ENCODE data around the gene SMIM5. TPM values are rescaled to one million over a fixed set of nuclear protein-coding genes. Genes with fewer than 3 reads are reported as not detected.

Gene SMIM5
- total RNA-seq, 1 donor from 2014 or later: 1.7 TPM

DNA sequence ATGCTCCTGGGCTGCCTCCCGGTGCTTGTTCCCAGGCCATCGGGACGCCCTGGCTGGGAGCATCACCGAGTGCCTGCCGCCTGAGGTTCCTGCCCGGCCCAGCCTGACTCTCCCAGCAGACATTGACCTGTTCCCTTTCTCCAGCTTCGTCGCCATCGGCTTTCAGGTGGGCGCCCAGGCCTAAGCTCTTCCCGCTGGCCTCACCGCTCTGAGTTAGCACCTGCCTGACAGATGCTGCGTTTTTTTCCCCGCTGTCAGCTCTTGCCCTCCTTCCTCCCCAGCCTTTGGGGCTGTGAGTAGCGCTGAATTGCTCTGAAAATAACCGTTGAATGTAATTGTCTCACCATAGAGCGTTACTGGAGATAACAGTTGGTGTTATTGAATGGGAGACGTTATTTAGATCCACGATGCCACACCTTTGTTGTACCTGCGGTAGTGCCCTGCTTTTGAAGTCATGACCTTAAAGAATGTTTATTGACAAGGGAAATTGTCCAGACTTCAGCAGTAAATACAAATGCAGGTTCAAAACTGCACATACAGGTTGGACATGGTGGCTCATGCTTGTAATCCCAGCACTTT lies 21.3 kb upstream of the SMIM5 start:
- ATAC-seq (ENCODE audit: low read depth): no peak
- DNase-seq: no peak
- no peak overlapping the region for H3K4me3 Mint-ChIP-seq
- no peaks in the 10 kb centered on the region for H3K27me3 Mint-ChIP-seq
- peaks cover 3% of the 10 kb centered on the region for H3K4me1 Mint-ChIP-seq
- no peaks in the 10 kb centered on the region for H3K9me3 Mint-ChIP-seq
- peaks cover 7% of the 10 kb centered on the region for H3K36me3 Mint-ChIP-seq (ENCODE audit: low read depth)
- ChIA-PET POLR2A (interaction anchor here (0.6 kb wide), 1 partner anchor 253 kb away, joined by 8 read pairs; no protein-coding TSS in a partner anchor), CTCF (interaction anchor here (2.5 kb wide), 1 partner anchor 21 kb away, joined by 8 read pairs; the partner anchor contains the start of gene SMIM5)
- intact Hi-C loops (cut with micrococcal nuclease): no loop called here
- TF ChIP-seq, protein P1, sequence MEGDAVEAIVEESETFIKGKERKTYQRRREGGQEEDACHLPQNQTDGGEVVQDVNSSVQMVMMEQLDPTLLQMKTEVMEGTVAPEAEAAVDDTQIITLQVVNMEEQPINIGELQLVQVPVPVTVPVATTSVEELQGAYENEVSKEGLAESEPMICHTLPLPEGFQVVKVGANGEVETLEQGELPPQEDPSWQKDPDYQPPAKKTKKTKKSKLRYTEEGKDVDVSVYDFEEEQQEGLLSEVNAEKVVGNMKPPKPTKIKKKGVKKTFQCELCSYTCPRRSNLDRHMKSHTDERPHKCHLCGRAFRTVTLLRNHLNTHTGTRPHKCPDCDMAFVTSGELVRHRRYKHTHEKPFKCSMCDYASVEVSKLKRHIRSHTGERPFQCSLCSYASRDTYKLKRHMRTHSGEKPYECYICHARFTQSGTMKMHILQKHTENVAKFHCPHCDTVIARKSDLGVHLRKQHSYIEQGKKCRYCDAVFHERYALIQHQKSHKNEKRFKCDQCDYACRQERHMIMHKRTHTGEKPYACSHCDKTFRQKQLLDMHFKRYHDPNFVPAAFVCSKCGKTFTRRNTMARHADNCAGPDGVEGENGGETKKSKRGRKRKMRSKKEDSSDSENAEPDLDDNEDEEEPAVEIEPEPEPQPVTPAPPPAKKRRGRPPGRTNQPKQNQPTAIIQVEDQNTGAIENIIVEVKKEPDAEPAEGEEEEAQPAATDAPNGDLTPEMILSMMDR (IDR thresholded peaks at IDR 0.05): no peak
- H3K27ac Mint-ChIP-seq: no peak overlapping the region

DNA sequence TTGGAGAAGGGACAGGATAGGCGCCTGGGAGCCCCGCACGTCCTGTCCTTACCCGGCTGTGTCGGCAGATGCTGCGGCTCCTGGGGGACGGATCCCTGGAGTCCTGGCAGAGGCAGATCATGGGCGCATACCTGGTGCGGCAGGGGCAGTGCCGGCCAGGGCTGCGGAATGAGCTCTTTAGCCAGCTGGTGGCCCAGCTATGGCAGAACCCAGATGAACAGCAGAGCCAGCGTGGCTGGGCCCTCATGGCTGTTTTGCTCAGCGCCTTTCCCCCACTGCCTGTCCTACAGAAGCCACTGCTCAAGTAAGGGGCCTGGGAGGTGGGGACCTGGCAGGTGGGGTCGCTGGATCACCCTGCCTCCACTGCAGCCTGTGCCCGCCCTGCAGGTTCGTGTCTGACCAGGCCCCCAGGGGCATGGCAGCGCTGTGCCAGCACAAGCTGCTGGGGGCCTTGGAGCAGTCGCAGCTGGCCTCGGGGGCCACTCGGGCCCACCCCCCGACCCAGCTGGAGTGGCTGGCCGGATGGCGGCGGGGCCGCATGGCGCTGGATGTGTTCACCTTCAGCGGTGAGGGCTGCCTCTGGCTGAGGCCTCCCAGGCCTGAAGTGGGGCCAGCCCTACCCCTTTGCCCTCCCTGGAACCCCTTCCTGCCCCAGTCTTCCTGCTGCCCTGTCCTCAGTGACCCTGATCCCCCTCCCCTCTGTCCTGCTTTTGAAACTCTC lies 20.2 kb upstream of the SMIM5 start:
- Mint-ChIP-seq H3K27me3 (no peaks in the 10 kb centered on the region), H3K27ac (no peak overlapping the region), H3K9me3 (no peaks in the 10 kb centered on the region), H3K4me3 (no peak overlapping the region), H3K36me3 (ENCODE audit: low read depth) (peaks cover 10% of the 10 kb centered on the region), H3K4me1 (peaks cover 3% of the 10 kb centered on the region)
- TF ChIP-seq, protein P1 (IDR thresholded peaks at IDR 0.05): no peak
- intact Hi-C loops (cut with micrococcal nuclease): no loop called here
- no peak for DNase-seq
- ChIA-PET POLR2A (interaction anchor here (0.6 kb wide), 1 partner anchor 142 kb away, joined by 4 read pairs; no protein-coding TSS in a partner anchor), CTCF (interaction anchor here (2.5 kb wide), 1 partner anchor 20 kb away, joined by 8 read pairs; the partner anchor contains the start of gene SMIM5)
- no peak for ATAC-seq (ENCODE audit: low read depth)

DNA sequence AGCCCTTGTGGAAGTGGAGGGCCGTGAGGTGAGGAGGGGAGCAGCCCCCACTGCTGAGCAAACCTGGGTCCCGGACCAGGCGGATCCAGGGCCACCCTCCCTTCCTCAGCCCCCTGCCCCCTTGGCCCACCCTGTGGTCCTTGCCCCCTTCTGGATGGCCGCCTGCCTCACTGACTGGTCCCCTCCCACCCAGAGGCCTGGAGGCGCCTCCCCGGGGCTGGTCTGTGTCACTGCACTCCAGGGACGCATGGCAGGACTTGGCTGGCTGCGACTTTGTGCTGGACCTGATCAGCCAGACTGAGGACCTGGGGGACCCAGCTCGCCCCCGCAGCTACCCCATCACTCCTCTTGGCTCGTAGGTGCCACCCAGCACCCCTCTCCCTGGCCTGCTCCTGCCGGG lies 19.2 kb upstream of the SMIM5 start:
- ChIA-PET CTCF (no interaction called here), POLR2A (interaction anchor here (0.5 kb wide), 1 partner anchor 100 kb away, joined by 4 read pairs; no protein-coding TSS in a partner anchor)
- Mint-ChIP-seq H3K9me3 (no peaks in the 10 kb centered on the region), H3K4me1 (peaks cover 3% of the 10 kb centered on the region), H3K4me3 (no peak overlapping the region), H3K27ac (no peak overlapping the region), H3K27me3 (no peaks in the 10 kb centered on the region), H3K36me3 (ENCODE audit: low read depth) (peaks cover 14% of the 10 kb centered on the region)
- no peak for DNase-seq
- ATAC-seq (ENCODE audit: low read depth): no peak
- intact Hi-C loops (cut with micrococcal nuclease): no loop called here
- TF ChIP-seq, protein P1 (IDR thresholded peaks at IDR 0.05): no peak

DNA sequence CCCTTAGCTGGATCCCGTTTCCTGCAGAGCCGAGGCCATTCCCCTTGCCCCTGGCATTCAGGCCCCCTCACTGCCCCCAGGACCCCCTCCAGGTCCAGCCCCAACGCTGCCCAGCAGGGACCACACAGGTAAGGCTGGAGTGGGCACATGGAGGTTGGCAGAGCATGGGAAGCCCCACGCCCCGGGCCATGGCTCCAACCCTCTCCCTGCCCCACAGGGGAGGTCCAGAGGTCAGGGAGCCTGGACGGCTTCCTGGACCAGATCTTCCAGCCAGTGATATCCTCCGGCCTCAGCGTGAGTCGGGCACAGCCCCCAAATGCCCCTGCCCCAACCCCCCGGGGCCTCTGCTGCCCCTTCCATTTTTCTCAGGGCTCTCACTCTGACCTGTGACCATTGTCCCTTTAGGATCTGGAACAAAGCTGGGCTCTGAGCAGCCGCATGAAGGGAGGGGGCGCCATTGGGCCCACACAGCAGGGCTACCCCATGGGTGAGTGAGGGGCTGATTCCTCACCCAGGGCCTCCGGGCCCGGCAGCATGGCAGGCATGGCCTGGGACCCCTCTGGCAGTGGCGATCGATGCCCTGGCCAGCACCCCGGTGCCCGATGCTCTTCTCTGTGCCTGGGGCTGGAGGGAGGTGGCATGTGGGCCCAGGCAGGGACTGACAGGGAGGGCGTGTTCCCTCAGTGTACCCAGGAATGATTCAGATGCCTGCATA lies 18.5 kb upstream of the SMIM5 start:
- Mint-ChIP-seq H3K4me3 (no peak overlapping the region), H3K36me3 (ENCODE audit: low read depth) (peaks cover 19% of the 10 kb centered on the region), H3K27ac (no peak overlapping the region), H3K9me3 (no peaks in the 10 kb centered on the region), H3K4me1 (peaks cover 3% of the 10 kb centered on the region), H3K27me3 (no peaks in the 10 kb centered on the region)
- CTCF ChIA-PET: no interaction called here
- TF ChIP-seq, protein P1 (IDR thresholded peaks at IDR 0.05): no peak
- DNase-seq (no peak), ATAC-seq (ENCODE audit: low read depth) (no peak)
- POLR2A ChIA-PET: no interaction called here
- intact Hi-C loops (cut with micrococcal nuclease): no loop called here

DNA sequence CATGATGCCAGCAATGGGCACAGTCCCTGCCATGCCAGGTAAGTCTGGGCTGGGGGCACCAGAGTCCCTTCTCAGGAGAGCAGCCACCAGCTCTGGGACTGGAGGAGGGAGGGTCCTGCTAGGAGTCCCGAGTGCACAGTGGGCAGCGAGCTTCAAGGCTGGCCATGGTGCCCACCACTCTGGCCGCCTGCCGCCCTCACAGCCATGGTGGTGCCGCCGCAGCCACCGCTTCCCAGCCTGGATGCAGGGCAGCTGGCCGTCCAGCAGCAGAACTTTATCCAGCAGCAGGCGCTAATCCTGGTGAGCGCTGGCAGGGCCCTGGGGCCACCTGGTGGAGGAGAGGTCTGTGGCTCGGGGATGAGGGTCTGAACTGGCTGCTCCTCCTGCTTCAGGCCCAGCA lies 17.9 kb upstream of the SMIM5 start:
- TF ChIP-seq, protein P1 (IDR thresholded peaks at IDR 0.05): no peak
- Mint-ChIP-seq H3K4me1 (peaks cover 3% of the 10 kb centered on the region), H3K27me3 (no peaks in the 10 kb centered on the region), H3K27ac (no peak overlapping the region), H3K9me3 (no peaks in the 10 kb centered on the region), H3K36me3 (ENCODE audit: low read depth) (peaks cover 22% of the 10 kb centered on the region), H3K4me3 (no peak overlapping the region)
- intact Hi-C loops (cut with micrococcal nuclease): no loop called here
- ChIA-PET POLR2A (no interaction called here), CTCF (no interaction called here)
- ATAC-seq (ENCODE audit: low read depth) (no peak), DNase-seq (no peak)
